ENCODE measurements around the gene IFI35.

DNA sequence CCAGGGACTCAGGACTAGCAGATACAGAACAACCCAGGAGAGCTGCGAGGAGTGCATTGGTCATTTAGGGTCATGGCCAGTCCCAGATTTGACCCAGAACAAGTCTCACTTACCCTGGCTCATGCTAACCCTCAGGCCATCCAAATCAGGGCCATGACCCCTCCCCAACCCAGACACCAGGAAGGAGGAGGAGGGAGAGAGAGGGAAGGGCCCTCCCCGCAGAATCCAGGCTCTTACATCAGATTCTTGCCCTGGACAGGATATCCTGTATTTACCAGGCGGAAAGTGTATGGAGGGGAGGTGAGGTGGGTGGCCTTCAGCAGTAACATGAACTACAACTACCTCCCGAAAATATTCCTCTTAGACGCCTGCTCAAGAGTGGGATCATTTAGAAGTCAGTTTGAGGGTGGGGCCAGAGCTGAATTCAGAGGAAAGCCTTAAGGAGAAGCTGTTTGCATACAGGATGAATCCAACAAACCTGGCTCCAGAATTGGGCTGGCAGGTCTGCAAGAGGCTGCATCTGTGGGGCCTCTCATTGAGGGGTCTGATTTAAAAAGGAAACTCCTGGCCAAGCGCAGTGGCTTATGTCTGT lies 13.5 kb downstream of the IFI35 start:
- TF ChIP-seq, protein P1, sequence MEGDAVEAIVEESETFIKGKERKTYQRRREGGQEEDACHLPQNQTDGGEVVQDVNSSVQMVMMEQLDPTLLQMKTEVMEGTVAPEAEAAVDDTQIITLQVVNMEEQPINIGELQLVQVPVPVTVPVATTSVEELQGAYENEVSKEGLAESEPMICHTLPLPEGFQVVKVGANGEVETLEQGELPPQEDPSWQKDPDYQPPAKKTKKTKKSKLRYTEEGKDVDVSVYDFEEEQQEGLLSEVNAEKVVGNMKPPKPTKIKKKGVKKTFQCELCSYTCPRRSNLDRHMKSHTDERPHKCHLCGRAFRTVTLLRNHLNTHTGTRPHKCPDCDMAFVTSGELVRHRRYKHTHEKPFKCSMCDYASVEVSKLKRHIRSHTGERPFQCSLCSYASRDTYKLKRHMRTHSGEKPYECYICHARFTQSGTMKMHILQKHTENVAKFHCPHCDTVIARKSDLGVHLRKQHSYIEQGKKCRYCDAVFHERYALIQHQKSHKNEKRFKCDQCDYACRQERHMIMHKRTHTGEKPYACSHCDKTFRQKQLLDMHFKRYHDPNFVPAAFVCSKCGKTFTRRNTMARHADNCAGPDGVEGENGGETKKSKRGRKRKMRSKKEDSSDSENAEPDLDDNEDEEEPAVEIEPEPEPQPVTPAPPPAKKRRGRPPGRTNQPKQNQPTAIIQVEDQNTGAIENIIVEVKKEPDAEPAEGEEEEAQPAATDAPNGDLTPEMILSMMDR (IDR thresholded peaks at IDR 0.05), result no peak
- TF ChIP-seq POLR2A (IDR thresholded peaks at IDR 0.05) (no peak), POLR2AphosphoS5 (IDR thresholded peaks at IDR 0.05) (no peak)
